ACC112 (cell line): ENCODE results near the gene CCDC172.

ENCODE experiments used
- H2AFZ ChIP-seq: fragments of 200-600 bp; sonication (generic); one replicate; pipeline ENCODE4 v1.6.0; 2017; ENCODE audit warnings: antibody characterized with exemption, low read length; ENCODE audit not compliant: unreplicated experiment
- H3K27ac ChIP-seq: fragments of 200-600 bp; sonication (generic); 2 replicates; pipeline ENCODE4 v1.5.1; 2014; ENCODE audit warnings: low read depth, mild to moderate bottlenecking, antibody characterized with exemption, low read length, moderate library complexity
- H3K27me3 ChIP-seq: fragments of 200-600 bp; sonication (generic); 2 replicates; pipeline ENCODE4 v1.6.1; 2014; ENCODE audit warnings: mild to moderate bottlenecking, antibody characterized with exemption, low read length, moderate library complexity, mixed read lengths; ENCODE audit not compliant: insufficient read depth
- H3K36me3 ChIP-seq: fragments of 200-600 bp; sonication (generic); 2 replicates; pipeline ENCODE4 v1.6.1; 2016; ENCODE audit warnings: mild to moderate bottlenecking, antibody characterized with exemption, low read length, moderate library complexity, mixed read lengths; ENCODE audit not compliant: insufficient read depth
- H3K4me1 ChIP-seq: fragments of 200-600 bp; sonication (generic); one replicate; pipeline ENCODE4 v1.6.1; 2016; ENCODE audit warnings: low read length, mixed read lengths; ENCODE audit not compliant: insufficient read depth, unreplicated experiment, control insufficient read depth
- H3K4me3 ChIP-seq: fragments of 200-600 bp; sonication (generic); 2 replicates; pipeline ENCODE4 v1.5.1; 2014; ENCODE audit warnings: mild to moderate bottlenecking, low read depth, low read length
- H3K79me2 ChIP-seq: fragments of 200-600 bp; sonication (generic); one replicate; pipeline ENCODE4 v1.6.0; 2016; ENCODE audit warnings: low read length; ENCODE audit not compliant: control insufficient read depth, unreplicated experiment, insufficient read depth

CCDC172 gene

GRCh38 chr10:116429288-116429977, 105.2 kb downstream of the CCDC172 start:
- Histone ChIP-seq H2AFZ (no peak overlapping the region), H3K79me2 (no peaks in the 10 kb centered on the region), H3K4me3 (no peak overlapping the region)

More at GRCh38 chr10:116429288-116429977, 105.2 kb downstream of the CCDC172 start:
- Histone ChIP-seq H3K36me3 (no peaks in the 10 kb centered on the region), H3K27me3 (no peaks in the 10 kb centered on the region; the same call in none of the 2 replicates), H3K27ac (no peak overlapping the region), H3K4me1 (no peaks in the 10 kb centered on the region)
